CD4-positive, alpha-beta T cell (primary cell): Measurements from ENCODE around the gene DYSF. TPM values are rescaled to one million over a fixed set of nuclear protein-coding genes. Genes with fewer than 3 reads are reported as not detected.

Experiments
- ATAC-seq: fragments of 200-7000 bp; cut with Tn5 transposase; one replicate; pipeline ENCODE4 v1.10.0; 2022; ENCODE audit warnings: mild to moderate bottlenecking; ENCODE audit not compliant: poor library complexity
- CTCF ChIA-PET: fragments of 350-600 bp; sonication (Branson Sonifier 250); formaldehyde crosslinking; loops from one replicate; lab custom pipeline; 2021; ENCODE audit warnings: antibody characterized with exemption, inconsistent platforms; lab: Charles Lee
- POLR2A ChIA-PET: fragments of 350-600 bp; sonication (Branson Sonifier 250); formaldehyde crosslinking; loops from one replicate; lab custom pipeline; 2021; ENCODE audit warnings: antibody characterized with exemption, inconsistent platforms; lab: Charles Lee
- DNase-seq, 14 experiments: peaks; one replicate each; pipeline ENCODE4 v3.0.0-alpha.2; 2013 to 2020; ENCODE audit warnings: mixed read lengths in 2 of 14
- H3K27ac ChIP-seq, 2 donors: one replicate each; pipeline versions ENCODE4 v1.5.1 to v1.7.0; 2013; ENCODE audit warnings: low read length in 2 of 2, low read depth in 1 of 2, mild to moderate bottlenecking in 1 of 2
- H3K27me3 ChIP-seq, 2 experiments: 1 replicate in 1 of 2; 2 replicates in 1 of 2; pipeline versions ENCODE4 v1.6.1 to v1.7.0; 2013; ENCODE audit warnings: low read length in 2 of 2, control low read depth in 1 of 2, mild to moderate bottlenecking in 1 of 2, moderate library complexity in 1 of 2; ENCODE audit not compliant: insufficient read depth in 2 of 2, control insufficient read depth in 1 of 2
- H3K36me3 ChIP-seq: one replicate; pipeline ENCODE4 v1.6.1; 2013; ENCODE audit warnings: low read length, control low read depth; ENCODE audit not compliant: insufficient read depth
- H3K4me1 ChIP-seq: one replicate; pipeline ENCODE4 v1.6.1; 2013; ENCODE audit warnings: low read length, control low read depth; ENCODE audit not compliant: insufficient read depth
- H3K4me3 ChIP-seq: one replicate; pipeline ENCODE4 v1.5.1; 2013; ENCODE audit warnings: mild to moderate bottlenecking, low read length, moderate library complexity
- H3K9me3 ChIP-seq, 2 experiments: 1 replicate in 1 of 2; 2 replicates in 1 of 2; pipeline versions ENCODE4 v1.6.1 to v1.7.0; 2013; ENCODE audit warnings: low read length in 2 of 2, mild to moderate bottlenecking in 2 of 2, control low read depth in 1 of 2, moderate library complexity in 1 of 2; ENCODE audit not compliant: control insufficient read depth in 1 of 2, insufficient read depth in 1 of 2
- H3K27ac Mint-ChIP-seq: one replicate; pipeline ENCODE4 v1.8.0; 2020; ENCODE audit warnings: mixed read lengths
- H3K27me3 Mint-ChIP-seq: one replicate; pipeline ENCODE4 v1.8.0; 2021; ENCODE audit warnings: mixed read lengths
- H3K36me3 Mint-ChIP-seq: one replicate; pipeline ENCODE4 v1.8.0; 2021; ENCODE audit warnings: low read depth, mixed read lengths
- H3K4me1 Mint-ChIP-seq: one replicate; pipeline ENCODE4 v1.8.0; 2021; ENCODE audit warnings: low read depth, mixed read lengths
- H3K4me3 Mint-ChIP-seq: one replicate; pipeline ENCODE4 v1.8.0; 2020; ENCODE audit warnings: mild to moderate bottlenecking, mixed read lengths
- H3K9me3 Mint-ChIP-seq: one replicate; pipeline ENCODE4 v1.8.0; 2020; ENCODE audit warnings: mixed read lengths
- CTCF ChIP-seq: fragments of 200-600 bp; IDR thresholded peaks from one replicate; pipeline ENCODE4 v1.8.0; 2022; ENCODE audit warnings: antibody characterized with exemption, mild to moderate bottlenecking
- intact Hi-C, 2 experiments: fragments of 100-400 bp; cut with DNase I in 1 of 2; cut with micrococcal nuclease in 1 of 2; formaldehyde crosslinking; loops; one replicate each; pipeline versions ENCODE4 v1.15.1 to v1.9.0; 2023 to 2025; cut with DNase I, micrococcal nuclease
- total RNA-seq, 174 experiments: library from RNA in 2 of 174; stranded (reverse) in 2 of 174; gene quantifications; one replicate each; pipeline ENCODE4 v1.2.3 and lab custom pipeline; 2021 to 2026

DYSF gene
- total RNA-seq, 2 experiments from 2014 or later = 0.27 to 0.31 TPM

- DNase-seq (no peak), ATAC-seq (no peak)
- Mint-ChIP-seq H3K27ac (no peak overlapping the region), H3K9me3 (no peaks in the 10 kb centered on the region), H3K4me1 (no peaks in the 10 kb centered on the region), H3K36me3 (no peaks in the 10 kb centered on the region), H3K27me3 (no peaks in the 10 kb centered on the region), H3K4me3 (no peak overlapping the region)
- no peak for TF ChIP-seq CTCF
- POLR2A ChIA-PET = no interaction called here
- intact Hi-C loops = no loop called here
- no peak overlapping the region for H3K27ac ChIP-seq
- peaks cover 0 to 35% of the 10 kb centered on the region in 2 experiments for H3K9me3 ChIP-seq
- no peaks in the 10 kb centered on the region for H3K4me1 ChIP-seq
- H3K4me3 ChIP-seq = no peak overlapping the region
- CTCF ChIA-PET = no interaction called here
- H3K36me3 ChIP-seq = no peaks in the 10 kb centered on the region
- H3K27me3 ChIP-seq = no peaks in the 10 kb centered on the region
Measured at GRCh38 chr2:71570951-71571460, 117.6 kb downstream of the DYSF start.

- Mint-ChIP-seq H3K9me3 (no peaks in the 10 kb centered on the region), H3K36me3 (no peaks in the 10 kb centered on the region), H3K4me3 (no peak overlapping the region), H3K27ac (no peak overlapping the region), H3K4me1 (no peaks in the 10 kb centered on the region), H3K27me3 (no peaks in the 10 kb centered on the region)
- ATAC-seq (no peak), DNase-seq (no peak)
- CTCF ChIA-PET = no interaction called here
- Histone ChIP-seq H3K36me3 (no peaks in the 10 kb centered on the region), H3K4me1 (no peaks in the 10 kb centered on the region), H3K4me3 (no peak overlapping the region), H3K9me3 (peaks cover 0 to 35% of the 10 kb centered on the region in 2 experiments), H3K27ac (no peak overlapping the region), H3K27me3 (no peaks in the 10 kb centered on the region)
- intact Hi-C loops = no loop called here
- POLR2A ChIA-PET = no interaction called here
- TF ChIP-seq CTCF = no peak
Measured at GRCh38 chr2:71571945-71572344, 118.6 kb downstream of the DYSF start.

DNA sequence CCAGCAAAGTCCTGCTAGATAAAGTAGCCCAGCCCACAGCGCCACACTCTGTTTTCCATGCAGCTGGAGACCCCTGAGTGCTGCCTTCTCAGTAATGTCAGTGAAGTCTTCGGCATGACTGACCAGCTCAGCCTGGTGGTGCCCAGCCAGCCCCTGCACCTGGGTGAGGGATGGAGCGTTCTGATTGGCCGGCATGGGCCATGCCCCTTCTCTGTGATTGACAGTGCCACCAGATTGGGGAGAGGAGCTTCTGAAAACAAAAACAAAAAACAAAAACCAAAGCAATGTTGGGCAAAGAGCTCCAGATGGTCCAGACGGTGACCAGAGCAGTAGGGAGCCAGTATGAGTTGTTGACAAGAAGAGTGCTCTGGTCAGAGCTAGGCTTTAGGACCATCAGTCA lies 122.6 kb downstream of the DYSF start:
- H3K4me3 Mint-ChIP-seq = no peak overlapping the region
- CTCF ChIA-PET = no interaction called here
- TF ChIP-seq CTCF = no peak
- no peak overlapping the region for H3K27ac ChIP-seq
- no peak for DNase-seq
- no peaks in the 10 kb centered on the region for H3K27me3 ChIP-seq
- peaks cover 0 to 26% of the 10 kb centered on the region in 2 experiments for H3K9me3 ChIP-seq
- H3K9me3 Mint-ChIP-seq = no peaks in the 10 kb centered on the region
- no peaks in the 10 kb centered on the region for H3K27me3 Mint-ChIP-seq
- no peaks in the 10 kb centered on the region for H3K36me3 Mint-ChIP-seq
- no peak overlapping the region for H3K27ac Mint-ChIP-seq
- no peaks in the 10 kb centered on the region for H3K4me1 Mint-ChIP-seq
- H3K4me1 ChIP-seq = no peaks in the 10 kb centered on the region
- H3K4me3 ChIP-seq = no peak overlapping the region
- POLR2A ChIA-PET = no interaction called here
- intact Hi-C loops = no loop called here
- ATAC-seq = no peak
- no peaks in the 10 kb centered on the region for H3K36me3 ChIP-seq
